ENCODE results near the gene ATXN1.

Gene ATXN1

GRCh38 chr6:16257999-16258708 lies 503.1 kb downstream of the ATXN1 start:
- Histone ChIP-seq H3K36me3 (ENCODE audit: insufficient read depth, low read length) (no peaks in the 10 kb centered on the region), H3K4me3 (ENCODE audit: low read length, poor library complexity, severe bottlenecking) (no peak overlapping the region), H3K9ac (ENCODE audit: low read depth, low read length, poor library complexity, severe bottlenecking) (no peak overlapping the region), H3K9me2 (replicated peaks; ENCODE audit: low read depth, low read length) (no peaks in the 10 kb centered on the region), H3K4me1 (ENCODE audit: insufficient read depth, low read length, poor library complexity, severe bottlenecking) (no peaks in the 10 kb centered on the region), H3K4me2 (ENCODE audit: low read depth, low read length, poor library complexity, severe bottlenecking) (no peak overlapping the region), H4K20me1 (ENCODE audit: insufficient read depth, low read length, poor library complexity, severe bottlenecking) (no peaks in the 10 kb centered on the region), H3K9me3 (ENCODE audit: insufficient read depth, low read depth, low read length) (no peaks in the 10 kb centered on the region), H3K79me2 (ENCODE audit: insufficient read depth, low read length) (no peaks in the 10 kb centered on the region), H3F3A (ENCODE audit: low read depth) (no peaks in the 10 kb centered on the region), H3K27me3 (ENCODE audit: insufficient read depth, low read length, poor library complexity, severe bottlenecking) (no peaks in the 10 kb centered on the region), H2AFZ (ENCODE audit: low read length) (no peak overlapping the region)
- TF ChIP-seq EZH2phosphoT487 (IDR thresholded peaks at IDR 0.05; ENCODE audit: borderline replicate concordance) (no peak), CTCF (conservative IDR thresholded peaks at IDR 0.05; ENCODE audit: low read length) (no peak)

DNA sequence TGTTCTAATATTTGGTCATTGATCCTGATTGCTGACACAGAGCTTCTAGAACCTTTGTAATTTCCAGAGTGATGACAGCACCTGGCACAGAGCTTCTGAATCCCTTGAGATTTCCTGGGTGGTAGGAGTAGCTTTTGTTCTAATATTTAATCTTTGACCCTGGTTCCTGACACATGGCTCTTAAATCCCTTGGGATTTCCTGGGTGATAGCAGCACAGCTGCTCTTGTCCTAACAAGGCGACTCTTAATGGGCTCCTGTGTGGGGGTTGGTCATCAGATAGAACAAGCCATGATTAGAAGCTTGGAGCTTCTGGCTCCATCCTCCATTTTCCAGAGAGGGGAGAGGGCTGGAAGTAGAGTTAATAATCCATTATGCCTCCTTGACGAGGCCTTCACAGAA lies 504.5 kb downstream of the ATXN1 start:
- no peak overlapping the region for H2AFZ ChIP-seq (ENCODE audit: low read length)
- H3F3A ChIP-seq (ENCODE audit: low read depth): no peaks in the 10 kb centered on the region
- no peak for TF ChIP-seq EZH2phosphoT487 (IDR thresholded peaks at IDR 0.05; ENCODE audit: borderline replicate concordance)
- no peak for TF ChIP-seq CTCF (conservative IDR thresholded peaks at IDR 0.05; ENCODE audit: low read length)
- H3K9me3 ChIP-seq (ENCODE audit: insufficient read depth, low read depth, low read length): no peaks in the 10 kb centered on the region
- no peaks in the 10 kb centered on the region for H4K20me1 ChIP-seq (ENCODE audit: insufficient read depth, low read length, poor library complexity, severe bottlenecking)
- no peaks in the 10 kb centered on the region for H3K9me2 ChIP-seq (replicated peaks; ENCODE audit: low read depth, low read length)
- no peak overlapping the region for H3K9ac ChIP-seq (ENCODE audit: low read depth, low read length, poor library complexity, severe bottlenecking)
- H3K4me3 ChIP-seq (ENCODE audit: low read length, poor library complexity, severe bottlenecking): no peak overlapping the region
- no peak overlapping the region for H3K4me2 ChIP-seq (ENCODE audit: low read depth, low read length, poor library complexity, severe bottlenecking)
- H3K4me1 ChIP-seq (ENCODE audit: insufficient read depth, low read length, poor library complexity, severe bottlenecking): no peaks in the 10 kb centered on the region
- H3K36me3 ChIP-seq (ENCODE audit: insufficient read depth, low read length): no peaks in the 10 kb centered on the region
- no peaks in the 10 kb centered on the region for H3K27me3 ChIP-seq (ENCODE audit: insufficient read depth, low read length, poor library complexity, severe bottlenecking)
- H3K79me2 ChIP-seq (ENCODE audit: insufficient read depth, low read length): no peaks in the 10 kb centered on the region

DNA sequence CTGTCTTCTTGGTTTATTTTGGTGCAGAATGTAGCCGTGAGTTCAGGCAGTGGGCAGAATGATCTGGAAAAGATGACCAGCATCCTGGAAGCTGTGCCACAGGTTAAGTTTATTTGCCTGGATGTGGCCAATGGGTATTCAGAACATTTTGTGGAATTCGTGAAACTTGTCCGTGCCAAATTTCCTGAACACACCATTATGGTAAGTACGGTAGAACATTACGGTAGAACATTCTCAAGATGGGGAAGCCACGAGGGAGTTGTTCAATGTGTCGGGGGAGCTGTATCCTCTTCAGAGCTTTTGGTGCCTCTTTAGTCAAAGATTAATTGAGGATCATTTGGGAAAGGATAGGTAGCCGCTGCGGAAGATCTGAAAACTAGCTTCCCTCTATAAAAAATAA lies 506.7 kb downstream of the ATXN1 start:
- no peaks in the 10 kb centered on the region for H3K36me3 ChIP-seq (ENCODE audit: insufficient read depth, low read length)

More for the DNA sequence above, 506.7 kb downstream of the ATXN1 start:
- no peaks in the 10 kb centered on the region for H3K79me2 ChIP-seq (ENCODE audit: insufficient read depth, low read length)
- H3F3A ChIP-seq (ENCODE audit: low read depth): no peaks in the 10 kb centered on the region
- no peak for TF ChIP-seq EZH2phosphoT487 (IDR thresholded peaks at IDR 0.05; ENCODE audit: borderline replicate concordance)
- TF ChIP-seq CTCF (conservative IDR thresholded peaks at IDR 0.05; ENCODE audit: low read length): no peak
- H3K4me1 ChIP-seq (ENCODE audit: insufficient read depth, low read length, poor library complexity, severe bottlenecking): no peaks in the 10 kb centered on the region
- H2AFZ ChIP-seq (ENCODE audit: low read length): no peak overlapping the region
- H3K9ac ChIP-seq (ENCODE audit: low read depth, low read length, poor library complexity, severe bottlenecking): no peak overlapping the region
- no peaks in the 10 kb centered on the region for H3K9me2 ChIP-seq (replicated peaks; ENCODE audit: low read depth, low read length)
- no peaks in the 10 kb centered on the region for H3K27me3 ChIP-seq (ENCODE audit: insufficient read depth, low read length, poor library complexity, severe bottlenecking)
- H3K9me3 ChIP-seq (ENCODE audit: insufficient read depth, low read depth, low read length): no peaks in the 10 kb centered on the region
- H4K20me1 ChIP-seq (ENCODE audit: insufficient read depth, low read length, poor library complexity, severe bottlenecking): no peaks in the 10 kb centered on the region
- H3K4me3 ChIP-seq (ENCODE audit: low read length, poor library complexity, severe bottlenecking): no peak overlapping the region
- H3K4me2 ChIP-seq (ENCODE audit: low read depth, low read length, poor library complexity, severe bottlenecking): no peak overlapping the region

Measured in Loucy (cell line).